AG04450 (cell line): ENCODE results near the gene CDC42EP4. TPM values are rescaled to one million over a fixed set of nuclear protein-coding genes. Genes with fewer than 3 reads are reported as not detected.

Experiments
- CTCF ChIA-PET: fragments of 300-600, 350-600 bp; formaldehyde crosslinking; extraction: SDS; loops from one replicate; lab custom pipeline; 2022; ENCODE audit warnings: antibody characterized with exemption, inconsistent platforms; lab: Charles Lee
- POLR2A ChIA-PET: fragments of 350-600 bp; formaldehyde crosslinking; extraction: SDS; loops from one replicate; lab custom pipeline; 2021; ENCODE audit warnings: antibody characterized with exemption, inconsistent platforms; lab: Yijun Ruan, JAX
- DNase-seq: peaks from one replicate; pipeline ENCODE4 v3.0.0-alpha.2; 2011; ENCODE audit warnings: low read depth, low spot score
- H3K27ac ChIP-seq: one replicate; pipeline ENCODE4 v1.5.1; 2012; ENCODE audit warnings: low read depth, low read length, control low read depth
- H3K27me3 ChIP-seq: one replicate; pipeline ENCODE4 v1.6.0; 2012; ENCODE audit warnings: low read length; ENCODE audit not compliant: control insufficient read depth, insufficient read depth
- H3K4me3 ChIP-seq: 2 replicates; pipeline ENCODE4 v1.5.1; 2011; ENCODE audit warnings: mild to moderate bottlenecking, low read depth, low read length, control low read depth
- H3K9me3 ChIP-seq: 2 replicates; pipeline ENCODE4 v1.5.1; 2012; ENCODE audit warnings: low read length; ENCODE audit not compliant: control insufficient read depth, insufficient read depth
- CTCF ChIP-seq: IDR thresholded peaks from 2 replicates; pipeline ENCODE4 v1.5.1; 2011; ENCODE audit warnings: low read depth, low read length, control low read depth, inconsistent platforms
- polyA plus RNA-seq: library from polyadenylated mRNA; depleted of rRNA; stranded (reverse); fragments of >200 nt; gene quantifications from 2 replicates; pipeline ENCODE4 v1.2.3, GENCODE V29; 2011

Gene CDC42EP4
- polyA plus RNA-seq, 1 experiment, result 21.9 TPM

GRCh38 chr17:73262676-73263642 is 48.8 kb downstream of the CDC42EP4 start:
- H3K27ac ChIP-seq, result no peak overlapping the region
- H3K27me3 ChIP-seq, result no peaks in the 10 kb centered on the region
- no peak for TF ChIP-seq CTCF
- CTCF ChIA-PET, result interaction anchor here (0.8 to 4.5 kb wide), 3 partner anchors 103 to 537 kb away, joined by 4 to 37 read pairs (median 6); no protein-coding TSS in a partner anchor
- DNase-seq, result no peak
- POLR2A ChIA-PET, result interaction anchor here (0.5 to 1.2 kb wide), 2 partner anchors 28 to 119 kb away, joined by 3 to 4 read pairs; no protein-coding TSS in a partner anchor
- no peak overlapping the region for H3K4me3 ChIP-seq
- no peaks in the 10 kb centered on the region for H3K9me3 ChIP-seq

- ChIA-PET CTCF (interaction anchor here (1.6 to 4.5 kb wide), 2 partner anchors 108 to 537 kb away, joined by 6 to 37 read pairs; no protein-coding TSS in a partner anchor), POLR2A (interaction anchor here (0.5 to 1.2 kb wide), 2 partner anchors 29 to 120 kb away, joined by 3 to 4 read pairs; no protein-coding TSS in a partner anchor)
- H3K27ac ChIP-seq, result no peak overlapping the region
- H3K9me3 ChIP-seq, result no peaks in the 10 kb centered on the region
- H3K27me3 ChIP-seq, result no peaks in the 10 kb centered on the region
- TF ChIP-seq CTCF, result no peak
- H3K4me3 ChIP-seq, result no peak overlapping the region
- no peak for DNase-seq
Measured at GRCh38 chr17:73261952-73262675, 49.7 kb downstream of the CDC42EP4 start.

- H3K4me3 ChIP-seq, result no peak within 1 kb of the TSS
- CTCF ChIA-PET, result interaction anchor here (1.6 to 4.5 kb wide), 2 partner anchors 109 to 536 kb away, joined by 6 to 37 read pairs; no protein-coding TSS in a partner anchor
- no peak for DNase-seq
- POLR2A ChIA-PET, result interaction anchor here (1.2 kb wide), 1 partner anchor 30 kb away, joined by 3 read pairs; no protein-coding TSS in a partner anchor
- TF ChIP-seq CTCF, result no peak
- no peaks in the 10 kb centered on the region for H3K27me3 ChIP-seq
- H3K9me3 ChIP-seq, result no peaks in the 10 kb centered on the region
- H3K27ac ChIP-seq, result no peak within 1 kb of the TSS
Measured at GRCh38 chr17:73261617-73261951, 50.2 kb downstream of the CDC42EP4 start, which contains the start of gene CPSF4L. CPSF4L (minus strand) TSS chr17:73261880; CDS start chr17:73261818, 62 bp downstream.

GRCh38 chr17:73257516-73257915 is 54.3 kb downstream of the CDC42EP4 start:
- no peaks in the 10 kb centered on the region for H3K9me3 ChIP-seq
- DNase-seq, result no peak
- CTCF ChIA-PET, result interaction anchor here (0.8 to 14.3 kb wide), 2 partner anchors 109 to 131 kb away, joined by 3 to 449 read pairs; no protein-coding TSS in a partner anchor
- no peak overlapping the region for H3K27ac ChIP-seq
- POLR2A ChIA-PET, result no interaction called here
- TF ChIP-seq CTCF, result no peak
- H3K27me3 ChIP-seq, result no peaks in the 10 kb centered on the region
- H3K4me3 ChIP-seq, result no peak overlapping the region
